GM18508 (cell line): Measurements from ENCODE around the gene OR5M10.
A peak's percentile ranks its signal among the peaks of the same experiment; 100 is the strongest.
"Not testable (repeated sequence)": the region's sequence is repeated elsewhere in the genome, so short reads cannot be mapped to it uniquely, and the experiment has no call there.

Source experiments
- ATAC-seq: cut with Tn5 transposase; IDR thresholded peaks from one replicate; pipeline ENCODE4 v1.9.1; 2021; ENCODE audit warnings: moderate number of reproducible peaks; ENCODE audit not compliant: insufficient read depth, unreplicated experiment

OR5M10 gene

DNA sequence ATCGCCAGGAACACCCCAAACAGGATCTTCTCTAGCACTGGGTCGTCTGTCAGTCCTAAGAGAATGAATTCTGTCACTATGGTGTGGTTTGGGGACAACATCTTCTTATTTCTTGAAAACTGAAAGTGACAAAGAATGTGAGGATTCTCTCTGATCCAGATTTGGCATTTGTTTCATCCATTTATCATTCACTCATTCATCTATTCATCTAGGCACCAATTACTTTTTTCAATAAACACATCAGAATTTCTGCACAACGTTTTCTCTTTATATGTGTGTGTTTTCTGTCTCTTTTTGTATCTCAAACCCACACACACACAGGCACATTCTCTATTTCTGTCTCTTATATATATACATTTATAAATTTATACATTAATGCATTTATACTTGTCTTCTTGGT is at the start of gene OR5M10:
OR5M10 (minus strand) TSS at position 101 of the 400 bp plus-strand sequence; CDS start at position 101, 0 bp downstream.
- ATAC-seq: no peak

- no peak for ATAC-seq
Observed at GRCh38 chr11:56625946-56626345, 48.4 kb upstream of the OR5M10 start.

GRCh38 chr11:56624661-56625110 is 47.2 kb upstream of the OR5M10 start:
- peak; percentile 81 for ATAC-seq

GRCh38 chr11:56611174-56611573 is 33.7 kb upstream of the OR5M10 start:
- ATAC-seq: no peak

GRCh38 chr11:56592088-56592717 is 14.7 kb upstream of the OR5M10 start:
- not testable (repeated sequence) for ATAC-seq

DNA sequence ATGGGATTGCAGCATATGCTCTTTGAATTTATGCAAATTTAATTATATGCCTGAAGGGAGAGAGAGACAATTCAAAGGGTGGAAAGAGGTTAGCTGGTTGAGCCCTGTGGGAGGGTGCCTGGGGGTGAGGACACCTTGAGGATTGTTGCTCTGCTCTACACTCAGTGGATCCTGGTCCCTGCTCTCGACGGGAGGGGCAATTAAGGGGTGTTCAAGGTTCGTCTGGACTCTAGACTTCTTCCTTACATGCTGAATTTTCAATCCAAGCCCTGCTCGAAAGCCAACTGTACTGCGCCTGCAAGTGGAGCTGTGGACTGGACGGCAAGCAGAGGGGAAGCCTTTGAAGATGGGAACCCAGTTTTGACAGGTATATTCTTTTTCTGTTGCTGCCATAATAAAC is 18.9 kb downstream of the OR5M10 start:
- no peak for ATAC-seq

DNA sequence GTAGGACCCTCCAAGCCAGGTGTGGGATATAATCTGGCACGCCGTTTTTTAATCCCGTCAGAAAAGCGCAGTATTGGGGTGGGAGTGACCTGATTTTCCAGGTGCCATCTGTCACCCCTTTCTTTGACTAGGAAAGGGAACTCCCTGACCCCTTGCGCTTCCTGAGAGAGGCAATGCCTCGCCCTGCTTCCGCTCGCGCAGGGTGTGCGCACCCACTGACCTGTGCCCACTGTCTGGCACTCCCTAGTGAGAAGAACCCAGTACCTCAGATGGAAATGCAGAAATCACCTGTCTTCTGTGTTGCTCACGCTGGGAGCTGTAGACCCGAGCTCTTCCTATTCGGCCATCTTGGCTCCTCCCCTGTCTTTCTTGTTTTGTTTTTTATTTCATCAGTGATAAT is 22.8 kb downstream of the OR5M10 start:
- not testable (repeated sequence) for ATAC-seq

- no peak for ATAC-seq
Observed at GRCh38 chr11:56545531-56545930, 32.0 kb downstream of the OR5M10 start.

DNA sequence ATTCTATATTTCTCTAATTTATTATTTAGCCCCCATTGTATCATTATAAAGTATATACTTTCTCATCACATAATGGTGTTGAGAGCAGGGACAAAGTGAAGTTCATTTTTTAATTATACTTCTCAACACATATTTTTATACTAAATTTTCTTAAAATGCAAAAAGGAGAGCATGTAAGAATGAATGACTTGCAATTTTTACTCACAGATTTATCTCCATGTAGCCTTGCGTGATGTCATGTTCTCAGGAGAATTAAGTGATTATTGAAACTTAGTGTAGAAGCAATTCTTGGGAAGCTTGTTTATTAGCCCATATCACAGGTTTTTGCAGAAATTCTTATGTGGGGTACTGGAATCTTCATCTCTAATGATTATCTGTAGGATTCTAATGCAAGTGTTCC is 33.8 kb downstream of the OR5M10 start:
- no peak for ATAC-seq

DNA sequence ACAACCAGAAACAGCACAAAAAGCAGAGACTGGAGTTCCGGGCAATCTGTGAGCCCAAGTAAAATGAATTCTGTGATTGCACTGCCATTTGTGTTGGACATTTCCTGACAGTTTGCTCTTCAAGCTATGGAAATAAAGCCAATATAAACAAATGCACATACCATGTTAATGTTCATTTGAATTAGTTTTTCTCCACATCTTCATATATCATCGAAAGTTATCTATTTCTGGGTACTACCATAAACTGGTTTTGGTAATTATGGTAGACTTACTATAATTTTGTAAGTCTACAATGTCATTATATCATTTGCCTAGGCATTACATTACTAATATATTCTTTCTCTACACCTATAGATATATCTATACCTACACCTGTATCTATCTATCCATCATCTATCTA is 34.4 kb downstream of the OR5M10 start, which contains the start of gene OR5M11:
OR5M11 (minus strand) TSS at position 101 of the 400 bp plus-strand sequence; CDS start at position 101, 0 bp downstream.
- no peak for ATAC-seq

- no peak for ATAC-seq
Observed at GRCh38 chr11:56533054-56533740, 44.3 kb downstream of the OR5M10 start.

GRCh38 chr11:56531856-56532255 is 45.7 kb downstream of the OR5M10 start:
- no peak for ATAC-seq
